RWPE2 (cell line): ENCODE results near the gene MMD.
A peak's percentile ranks its signal among the peaks of the same experiment; 100 is the strongest.

Experiments used
- ATAC-seq: fragments of 200-7000 bp; cut with Tn5 transposase; 3 replicates; pipeline ENCODE4 v1.9.1; 2021; ENCODE audit warnings: low read depth
- DNase-seq: peaks from one replicate; pipeline ENCODE4 v3.0.0-alpha.2; 2020; ENCODE audit warnings: low spot score
- H3K27ac ChIP-seq: fragments of 450-650 bp; 2 replicates; pipeline ENCODE4 v1.5.1; 2017; ENCODE audit warnings: mild to moderate bottlenecking; ENCODE audit not compliant: poor library complexity, severe bottlenecking
- H3K27me3 ChIP-seq: fragments of 250-450 bp; sonication (Bioruptor Pico); 2 replicates; pipeline ENCODE4 v1.5.1; 2021; ENCODE audit warnings: mild to moderate bottlenecking, moderate library complexity; ENCODE audit not compliant: insufficient read depth, poor library complexity, severe bottlenecking
- H3K36me3 ChIP-seq: fragments of 250-450 bp; sonication (Bioruptor Pico); 2 replicates; pipeline ENCODE4 v1.5.1; 2020; ENCODE audit warnings: low read depth, mild to moderate bottlenecking, moderate library complexity
- H3K4me1 ChIP-seq: fragments of 250-450 bp; sonication (Bioruptor Pico); 2 replicates; pipeline ENCODE4 v1.5.1; 2021; ENCODE audit warnings: mild to moderate bottlenecking, moderate library complexity; ENCODE audit not compliant: insufficient read depth, poor library complexity, severe bottlenecking
- H3K4me3 ChIP-seq: fragments of 250-450 bp; sonication (Bioruptor Pico); 2 replicates; pipeline ENCODE4 v1.5.1; 2021; ENCODE audit warnings: mild to moderate bottlenecking, moderate library complexity; ENCODE audit not compliant: severe bottlenecking
- H3K9me3 ChIP-seq: fragments of 250-450 bp; sonication (Bioruptor Pico); 2 replicates; pipeline ENCODE4 v1.5.1; 2021; ENCODE audit warnings: mild to moderate bottlenecking, moderate library complexity; ENCODE audit not compliant: severe bottlenecking
- CTCF ChIP-seq: fragments of 450-650 bp; IDR thresholded peaks from one replicate; pipeline ENCODE4 v1.5.1; 2017; ENCODE audit warnings: mild to moderate bottlenecking, moderate library complexity; ENCODE audit not compliant: poor library complexity, severe bottlenecking

Gene MMD

GRCh38 chr17:55348749-55349354, 72.8 kb downstream of the MMD start:
- DNase-seq, result no peak
- no peak overlapping the region for H3K4me3 ChIP-seq
- no peak overlapping the region for H3K27ac ChIP-seq
- no peaks in the 10 kb centered on the region for H3K27me3 ChIP-seq
- no peaks in the 10 kb centered on the region for H3K36me3 ChIP-seq
- peak; percentile 64 for ATAC-seq
- H3K9me3 ChIP-seq, result peaks cover 4% of the 10 kb centered on the region
- TF ChIP-seq CTCF, result peak; percentile 95
- no peaks in the 10 kb centered on the region for H3K4me1 ChIP-seq

- Histone ChIP-seq H3K36me3 (no peaks in the 10 kb centered on the region), H3K9me3 (no peaks in the 10 kb centered on the region), H3K27ac (no peak overlapping the region), H3K4me3 (no peak overlapping the region), H3K4me1 (no peaks in the 10 kb centered on the region), H3K27me3 (no peaks in the 10 kb centered on the region)
- TF ChIP-seq CTCF, result no peak
- no peak for DNase-seq
- no peak for ATAC-seq
These were observed 74.3 kb downstream of the MMD start for GRCh38 chr17:55347341-55347740.

GRCh38 chr17:55346658-55347057, 75.0 kb downstream of the MMD start:
- no peak for DNase-seq
- no peak for ATAC-seq
- no peaks in the 10 kb centered on the region for H3K4me1 ChIP-seq

GRCh38 chr17:55345132-55345531, 76.5 kb downstream of the MMD start:
- no peaks in the 10 kb centered on the region for H3K4me1 ChIP-seq
- H3K27me3 ChIP-seq, result no peaks in the 10 kb centered on the region
- no peaks in the 10 kb centered on the region for H3K9me3 ChIP-seq
- TF ChIP-seq CTCF, result no peak
- H3K27ac ChIP-seq, result no peak overlapping the region
- ATAC-seq, result no peak
- no peak overlapping the region for H3K4me3 ChIP-seq
- no peak for DNase-seq
- H3K36me3 ChIP-seq, result no peaks in the 10 kb centered on the region

More at GRCh38 chr17:55346658-55347057, 75.0 kb downstream of the MMD start:
- H3K27me3 ChIP-seq, result no peaks in the 10 kb centered on the region
- no peaks in the 10 kb centered on the region for H3K9me3 ChIP-seq
- no peak overlapping the region for H3K27ac ChIP-seq
- no peak overlapping the region for H3K4me3 ChIP-seq
- TF ChIP-seq CTCF, result no peak
- H3K36me3 ChIP-seq, result no peaks in the 10 kb centered on the region

GRCh38 chr17:55344514-55344997, 77.1 kb downstream of the MMD start:
- ATAC-seq, result no peak
- no peak for DNase-seq
- Histone ChIP-seq H3K36me3 (no peaks in the 10 kb centered on the region), H3K4me1 (no peaks in the 10 kb centered on the region), H3K27ac (no peak overlapping the region), H3K27me3 (no peaks in the 10 kb centered on the region), H3K9me3 (no peaks in the 10 kb centered on the region), H3K4me3 (no peak overlapping the region)
- no peak for TF ChIP-seq CTCF
